Measurements from ENCODE around the gene ILK.

Gene ILK

DNA sequence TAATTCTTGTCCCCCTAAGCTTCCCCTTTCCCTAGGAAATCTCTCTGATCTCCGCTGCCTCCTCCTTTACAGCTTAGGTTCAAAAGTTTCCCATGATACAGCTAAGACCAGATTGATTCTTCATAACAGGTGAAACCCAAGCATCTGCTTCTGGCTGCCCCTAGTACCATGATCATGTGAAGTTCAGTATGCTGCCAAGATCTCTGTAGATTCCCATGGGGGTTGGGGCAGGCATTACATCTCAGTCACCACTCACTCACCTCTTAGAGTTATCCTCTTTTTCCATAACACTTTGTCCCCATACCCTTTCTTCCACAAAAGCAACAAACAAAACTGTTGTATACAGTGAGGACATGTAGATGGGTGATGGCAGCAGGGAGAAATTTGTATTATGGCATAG, 44.2 kb upstream of the ILK start:
- in situ Hi-C loops (cut with HindIII; ENCODE audit: low sequenced_read_pairs) = no loop called here
- no peak for DNase-seq (ENCODE audit: low read depth)
- no peak overlapping the region for H3K4me3 ChIP-seq (ENCODE audit: low read depth, low read length)
- TF ChIP-seq, protein P1, sequence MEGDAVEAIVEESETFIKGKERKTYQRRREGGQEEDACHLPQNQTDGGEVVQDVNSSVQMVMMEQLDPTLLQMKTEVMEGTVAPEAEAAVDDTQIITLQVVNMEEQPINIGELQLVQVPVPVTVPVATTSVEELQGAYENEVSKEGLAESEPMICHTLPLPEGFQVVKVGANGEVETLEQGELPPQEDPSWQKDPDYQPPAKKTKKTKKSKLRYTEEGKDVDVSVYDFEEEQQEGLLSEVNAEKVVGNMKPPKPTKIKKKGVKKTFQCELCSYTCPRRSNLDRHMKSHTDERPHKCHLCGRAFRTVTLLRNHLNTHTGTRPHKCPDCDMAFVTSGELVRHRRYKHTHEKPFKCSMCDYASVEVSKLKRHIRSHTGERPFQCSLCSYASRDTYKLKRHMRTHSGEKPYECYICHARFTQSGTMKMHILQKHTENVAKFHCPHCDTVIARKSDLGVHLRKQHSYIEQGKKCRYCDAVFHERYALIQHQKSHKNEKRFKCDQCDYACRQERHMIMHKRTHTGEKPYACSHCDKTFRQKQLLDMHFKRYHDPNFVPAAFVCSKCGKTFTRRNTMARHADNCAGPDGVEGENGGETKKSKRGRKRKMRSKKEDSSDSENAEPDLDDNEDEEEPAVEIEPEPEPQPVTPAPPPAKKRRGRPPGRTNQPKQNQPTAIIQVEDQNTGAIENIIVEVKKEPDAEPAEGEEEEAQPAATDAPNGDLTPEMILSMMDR (IDR thresholded peaks at IDR 0.05; ENCODE audit: low read depth, low read length, missing control alignments) = no peak

DNA sequence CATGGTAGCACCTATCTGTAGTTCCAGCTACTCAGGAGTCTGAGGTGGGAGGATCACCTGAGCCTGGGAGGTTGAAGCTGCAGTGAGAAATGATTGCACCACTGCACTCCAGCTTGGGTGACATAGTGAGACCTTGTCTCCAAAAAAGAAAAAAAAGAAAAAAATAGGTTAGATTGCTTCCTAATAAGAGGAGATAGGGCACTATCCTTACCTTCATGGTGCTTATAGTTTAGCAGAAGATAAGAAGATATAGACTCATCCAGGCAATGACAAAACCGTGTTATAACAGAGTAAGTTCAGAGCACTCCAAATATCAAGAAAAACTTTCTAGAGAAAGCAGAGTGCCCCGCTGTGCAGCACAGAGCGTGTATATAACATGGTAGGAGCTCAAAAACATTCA, 42.3 kb upstream of the ILK start:
- DNase-seq (ENCODE audit: low read depth) = no peak
- TF ChIP-seq, protein P1 (IDR thresholded peaks at IDR 0.05; ENCODE audit: low read depth, low read length, missing control alignments) = no peak
- no peak overlapping the region for H3K4me3 ChIP-seq (ENCODE audit: low read depth, low read length)
- in situ Hi-C loops (cut with HindIII; ENCODE audit: low sequenced_read_pairs) = no loop called here

DNA sequence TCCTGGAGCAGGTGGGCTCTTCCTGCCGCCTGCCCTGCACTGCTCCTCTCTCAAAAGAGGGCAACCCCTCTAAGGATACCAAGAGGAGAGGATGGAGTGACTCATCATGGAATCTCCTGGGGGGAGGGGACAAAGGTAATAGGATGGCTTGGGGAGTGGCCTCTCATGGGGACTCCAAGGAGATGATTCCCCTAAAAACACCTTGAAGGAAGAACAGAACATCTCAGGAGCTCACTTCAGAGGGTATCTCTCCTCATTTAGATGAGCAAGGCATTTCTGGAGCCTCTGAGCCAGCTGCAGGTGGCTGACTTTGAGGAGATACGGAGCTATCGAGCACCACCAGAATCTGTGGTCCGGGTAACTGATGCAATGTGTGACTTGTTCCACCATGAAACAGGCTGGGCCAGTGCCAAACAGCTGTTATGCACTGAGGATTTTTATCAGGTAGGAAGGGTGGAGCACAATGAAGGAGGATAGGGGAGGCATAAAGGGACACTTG, 40.4 kb upstream of the ILK start:
- DNase-seq (ENCODE audit: low read depth) = no peak
- in situ Hi-C loops (cut with HindIII; ENCODE audit: low sequenced_read_pairs) = no loop called here

DNA sequence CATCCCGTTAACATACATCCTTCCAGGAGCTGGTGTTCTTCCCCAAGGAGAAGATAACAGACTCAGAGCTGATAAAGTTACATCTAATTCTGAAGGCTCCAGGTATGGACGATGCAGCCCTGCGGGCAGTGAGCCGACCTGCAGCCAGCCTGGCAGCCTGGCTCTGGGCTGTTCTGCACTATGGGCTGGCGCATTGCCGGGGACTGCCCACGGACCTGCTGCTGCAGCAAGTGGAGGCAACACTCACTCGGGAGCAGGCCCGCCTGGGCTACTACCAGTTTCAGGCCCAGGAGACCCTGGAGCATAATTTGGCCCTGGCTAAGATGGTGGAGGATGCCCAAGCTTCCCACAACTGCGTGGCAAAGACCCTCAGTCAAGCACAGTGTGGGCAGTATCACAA, 39.9 kb upstream of the ILK start:
- TF ChIP-seq, protein P1 (IDR thresholded peaks at IDR 0.05; ENCODE audit: low read depth, low read length, missing control alignments) = no peak
- in situ Hi-C loops (cut with HindIII; ENCODE audit: low sequenced_read_pairs) = no loop called here
- DNase-seq (ENCODE audit: low read depth) = no peak
- H3K4me3 ChIP-seq (ENCODE audit: low read depth, low read length) = no peak overlapping the region

More for the DNA sequence above, 40.4 kb upstream of the ILK start:
- no peak overlapping the region for H3K4me3 ChIP-seq (ENCODE audit: low read depth, low read length)
- TF ChIP-seq, protein P1 (IDR thresholded peaks at IDR 0.05; ENCODE audit: low read depth, low read length, missing control alignments) = no peak

DNA sequence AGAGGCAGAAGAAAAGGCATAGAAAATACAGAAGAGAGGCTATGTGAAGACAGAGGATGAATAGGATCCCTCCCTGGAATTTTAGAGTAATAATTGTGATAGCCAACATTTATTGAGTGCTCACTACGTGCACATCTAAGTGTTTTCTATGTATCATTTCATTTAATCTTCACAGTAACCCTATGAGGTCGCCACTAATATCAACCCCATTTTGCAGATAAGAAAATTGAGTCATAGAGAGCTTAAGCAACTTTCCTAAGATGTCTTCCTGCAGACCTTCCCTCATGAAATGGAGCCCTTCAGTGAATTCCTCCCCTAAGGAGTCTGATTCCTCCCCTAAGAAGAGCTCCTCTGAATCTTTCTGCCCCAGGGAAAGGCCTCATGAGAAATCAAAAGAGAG, 38.2 kb upstream of the ILK start:
- no peak for DNase-seq (ENCODE audit: low read depth)
- TF ChIP-seq, protein P1 (IDR thresholded peaks at IDR 0.05; ENCODE audit: low read depth, low read length, missing control alignments) = no peak

DNA sequence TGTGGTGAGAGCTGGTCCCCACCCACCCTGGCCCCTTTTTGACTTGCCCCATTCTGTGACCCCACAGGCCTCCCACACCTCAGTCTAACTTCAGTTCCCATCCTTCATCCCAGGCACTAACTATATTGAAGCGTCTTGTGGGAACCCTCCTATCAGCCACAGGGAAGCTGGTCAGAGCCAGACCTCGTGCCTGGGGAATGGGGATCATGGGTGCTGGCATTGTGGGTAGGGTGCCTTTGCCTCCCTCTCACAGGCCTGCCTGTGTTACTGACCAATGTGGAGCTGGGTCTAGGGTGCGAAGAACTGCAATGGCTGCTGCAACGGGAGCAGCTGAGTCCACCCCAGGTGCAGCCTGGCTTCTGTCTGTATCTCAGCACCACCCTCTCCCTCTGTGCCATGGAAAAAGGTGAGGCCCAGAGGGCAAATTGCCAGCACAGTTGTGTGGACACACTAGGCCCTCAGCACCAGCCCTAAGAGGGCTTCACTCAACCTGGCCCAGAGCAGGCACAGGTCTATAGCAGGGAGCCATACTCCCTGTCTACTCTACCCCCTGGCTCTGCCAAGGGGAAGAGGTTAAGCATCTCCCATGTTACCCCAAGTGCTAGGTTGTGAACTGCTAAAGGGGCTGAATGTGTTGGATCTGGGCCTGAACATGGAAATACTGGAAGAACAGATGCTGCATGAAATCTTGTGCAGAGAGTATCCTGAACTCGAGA, 37.4 kb upstream of the ILK start:
- in situ Hi-C loops (cut with HindIII; ENCODE audit: low sequenced_read_pairs) = no loop called here
- TF ChIP-seq, protein P1 (IDR thresholded peaks at IDR 0.05; ENCODE audit: low read depth, low read length, missing control alignments) = no peak
- no peak for DNase-seq (ENCODE audit: low read depth)
- H3K4me3 ChIP-seq (ENCODE audit: low read depth, low read length) = no peak overlapping the region

More for the DNA sequence above, 38.2 kb upstream of the ILK start:
- in situ Hi-C loops (cut with HindIII; ENCODE audit: low sequenced_read_pairs) = no loop called here
- H3K4me3 ChIP-seq (ENCODE audit: low read depth, low read length) = no peak overlapping the region

Measured in astrocyte of the cerebellum (primary cell).